LNCaP clone FGC (cell line): ENCODE results near the gene MNS1.
A peak's percentile ranks its signal among the peaks of the same experiment; 100 is the strongest.
"Not testable (repeated sequence)": the region's sequence is repeated elsewhere in the genome, so short reads cannot be mapped to it uniquely, and the experiment has no call there.

ENCODE experiments used
- DNase-seq: peaks from one replicate; pipeline ENCODE4 v3.0.0-alpha.2; 2011; ENCODE audit warnings: low read depth
- H3K4me3 ChIP-seq: 2 replicates; pipeline ENCODE4 v1.5.1; 2011; ENCODE audit warnings: mild to moderate bottlenecking, low read depth, low read length, control low read depth
- CTCF ChIP-seq: IDR thresholded peaks from 2 replicates; pipeline ENCODE4 v1.5.1; 2012; ENCODE audit warnings: mild to moderate bottlenecking; ENCODE audit not compliant: control insufficient read depth, insufficient read depth; ENCODE audit errors: extremely low read depth

MNS1 gene

GRCh38 chr15:56491110-56491722 is 26.3 kb upstream of the MNS1 start:
- no peak overlapping the region for H3K4me3 ChIP-seq
- peak; percentile 50 for DNase-seq
- peak; percentile 93 for TF ChIP-seq CTCF

- no peak for TF ChIP-seq CTCF
- no peak for DNase-seq
- no peak overlapping the region for H3K4me3 ChIP-seq
Measured at GRCh38 chr15:56490461-56490860, 25.5 kb upstream of the MNS1 start.

GRCh38 chr15:56486206-56486605 is 21.3 kb upstream of the MNS1 start:
- DNase-seq, H3K4me3 ChIP-seq: not testable (repeated sequence)

- DNase-seq, H3K4me3 ChIP-seq: not testable (repeated sequence)
Measured at GRCh38 chr15:56485426-56485825, 20.5 kb upstream of the MNS1 start.

- no peak for DNase-seq
- no peak for TF ChIP-seq CTCF
- no peak overlapping the region for H3K4me3 ChIP-seq
Measured at GRCh38 chr15:56484287-56484686, 19.4 kb upstream of the MNS1 start.

GRCh38 chr15:56475351-56475750 is 10.4 kb upstream of the MNS1 start:
- no peak overlapping the region for H3K4me3 ChIP-seq
- no peak for DNase-seq
- no peak for TF ChIP-seq CTCF

GRCh38 chr15:56473017-56473416 is 8.1 kb upstream of the MNS1 start:
- H3K4me3 ChIP-seq = no peak overlapping the region
- no peak for DNase-seq
- no peak for TF ChIP-seq CTCF

- DNase-seq = no peak
- no peak overlapping the region for H3K4me3 ChIP-seq
- no peak for TF ChIP-seq CTCF
Measured at GRCh38 chr15:56472278-56472677, 7.3 kb upstream of the MNS1 start.
